ENCODE results near the gene SPATA20.

GRCh38 chr17:50560185-50560824 lies 13.3 kb downstream of the SPATA20 start, which contains the start of gene CACNA1G:
- no peak for TF ChIP-seq POLR2A (IDR thresholded peaks at IDR 0.05)
- TF ChIP-seq CTCF (IDR thresholded peaks at IDR 0.05) = no peak
